ENCODE results near the gene ABCC5.

The ABCC5 gene

GRCh38 chr3:183922421-183922820 lies 95.3 kb downstream of the ABCC5 start:
- peaks cover 14% of the 10 kb centered on the region for H3K4me1 ChIP-seq (ENCODE audit: insufficient read depth, poor library complexity, severe bottlenecking)
- no peak for ATAC-seq (ENCODE audit: low read depth)
- H3K27me3 ChIP-seq (ENCODE audit: insufficient read depth, poor library complexity, severe bottlenecking), result no peaks in the 10 kb centered on the region
- H3K27ac ChIP-seq (ENCODE audit: poor library complexity, severe bottlenecking), result no peak overlapping the region
- H3K4me3 ChIP-seq (ENCODE audit: severe bottlenecking), result no peak overlapping the region
- H3K9me3 ChIP-seq (ENCODE audit: severe bottlenecking), result no peaks in the 10 kb centered on the region
- no peak for DNase-seq (ENCODE audit: low spot score)
- no peak for TF ChIP-seq CTCF (IDR thresholded peaks at IDR 0.05; ENCODE audit: poor library complexity, severe bottlenecking)
- H3K36me3 ChIP-seq (ENCODE audit: low read depth), result peaks cover 24% of the 10 kb centered on the region

- no peak for DNase-seq (ENCODE audit: low spot score)
- H3K4me1 ChIP-seq (ENCODE audit: insufficient read depth, poor library complexity, severe bottlenecking), result peaks cover 14% of the 10 kb centered on the region
- no peak for TF ChIP-seq CTCF (IDR thresholded peaks at IDR 0.05; ENCODE audit: poor library complexity, severe bottlenecking)
- H3K4me3 ChIP-seq (ENCODE audit: severe bottlenecking), result no peak overlapping the region
- H3K27me3 ChIP-seq (ENCODE audit: insufficient read depth, poor library complexity, severe bottlenecking), result no peaks in the 10 kb centered on the region
- no peak for ATAC-seq (ENCODE audit: low read depth)
- H3K9me3 ChIP-seq (ENCODE audit: severe bottlenecking), result no peaks in the 10 kb centered on the region
- H3K27ac ChIP-seq (ENCODE audit: poor library complexity, severe bottlenecking), result no peak overlapping the region
- peaks cover 24% of the 10 kb centered on the region for H3K36me3 ChIP-seq (ENCODE audit: low read depth)
Measured at GRCh38 chr3:183921096-183921495, 96.6 kb downstream of the ABCC5 start.

- DNase-seq (ENCODE audit: low spot score) (no peak), ATAC-seq (ENCODE audit: low read depth) (no peak)
- H3K27me3 ChIP-seq (ENCODE audit: insufficient read depth, poor library complexity, severe bottlenecking), result no peaks in the 10 kb centered on the region
- no peak overlapping the region for H3K4me3 ChIP-seq (ENCODE audit: severe bottlenecking)
- TF ChIP-seq CTCF (IDR thresholded peaks at IDR 0.05; ENCODE audit: poor library complexity, severe bottlenecking), result no peak
- H3K4me1 ChIP-seq (ENCODE audit: insufficient read depth, poor library complexity, severe bottlenecking), result peaks cover 19% of the 10 kb centered on the region
- H3K36me3 ChIP-seq (ENCODE audit: low read depth), result peaks cover 24% of the 10 kb centered on the region
- no peak overlapping the region for H3K27ac ChIP-seq (ENCODE audit: poor library complexity, severe bottlenecking)
- H3K9me3 ChIP-seq (ENCODE audit: severe bottlenecking), result no peaks in the 10 kb centered on the region
Measured at GRCh38 chr3:183920416-183920815, 97.3 kb downstream of the ABCC5 start.

- TF ChIP-seq CTCF (IDR thresholded peaks at IDR 0.05; ENCODE audit: poor library complexity, severe bottlenecking), result no peak
- Histone ChIP-seq H3K9me3 (ENCODE audit: severe bottlenecking) (no peaks in the 10 kb centered on the region), H3K27me3 (ENCODE audit: insufficient read depth, poor library complexity, severe bottlenecking) (no peaks in the 10 kb centered on the region), H3K4me1 (ENCODE audit: insufficient read depth, poor library complexity, severe bottlenecking) (peaks cover 8% of the 10 kb centered on the region), H3K4me3 (ENCODE audit: severe bottlenecking) (no peak overlapping the region), H3K36me3 (ENCODE audit: low read depth) (peaks cover 12% of the 10 kb centered on the region), H3K27ac (ENCODE audit: poor library complexity, severe bottlenecking) (no peak overlapping the region)
- DNase-seq (ENCODE audit: low spot score), result no peak
- ATAC-seq (ENCODE audit: low read depth), result no peak
Measured at GRCh38 chr3:183918178-183918577, 99.5 kb downstream of the ABCC5 start.

GRCh38 chr3:183917776-183918175 lies 99.9 kb downstream of the ABCC5 start:
- Histone ChIP-seq H3K4me3 (ENCODE audit: severe bottlenecking) (no peak overlapping the region), H3K27ac (ENCODE audit: poor library complexity, severe bottlenecking) (no peak overlapping the region), H3K4me1 (ENCODE audit: insufficient read depth, poor library complexity, severe bottlenecking) (peaks cover 8% of the 10 kb centered on the region), H3K27me3 (ENCODE audit: insufficient read depth, poor library complexity, severe bottlenecking) (no peaks in the 10 kb centered on the region), H3K9me3 (ENCODE audit: severe bottlenecking) (no peaks in the 10 kb centered on the region), H3K36me3 (ENCODE audit: low read depth) (peaks cover 10% of the 10 kb centered on the region)
- ATAC-seq (ENCODE audit: low read depth) (no peak), DNase-seq (ENCODE audit: low spot score) (no peak)
- no peak for TF ChIP-seq CTCF (IDR thresholded peaks at IDR 0.05; ENCODE audit: poor library complexity, severe bottlenecking)

All from RWPE2 (cell line).